ENCODE data around the gene PPP1R37.
A peak's percentile ranks its signal among the peaks of the same experiment; 100 is the strongest.

Gene PPP1R37

DNA sequence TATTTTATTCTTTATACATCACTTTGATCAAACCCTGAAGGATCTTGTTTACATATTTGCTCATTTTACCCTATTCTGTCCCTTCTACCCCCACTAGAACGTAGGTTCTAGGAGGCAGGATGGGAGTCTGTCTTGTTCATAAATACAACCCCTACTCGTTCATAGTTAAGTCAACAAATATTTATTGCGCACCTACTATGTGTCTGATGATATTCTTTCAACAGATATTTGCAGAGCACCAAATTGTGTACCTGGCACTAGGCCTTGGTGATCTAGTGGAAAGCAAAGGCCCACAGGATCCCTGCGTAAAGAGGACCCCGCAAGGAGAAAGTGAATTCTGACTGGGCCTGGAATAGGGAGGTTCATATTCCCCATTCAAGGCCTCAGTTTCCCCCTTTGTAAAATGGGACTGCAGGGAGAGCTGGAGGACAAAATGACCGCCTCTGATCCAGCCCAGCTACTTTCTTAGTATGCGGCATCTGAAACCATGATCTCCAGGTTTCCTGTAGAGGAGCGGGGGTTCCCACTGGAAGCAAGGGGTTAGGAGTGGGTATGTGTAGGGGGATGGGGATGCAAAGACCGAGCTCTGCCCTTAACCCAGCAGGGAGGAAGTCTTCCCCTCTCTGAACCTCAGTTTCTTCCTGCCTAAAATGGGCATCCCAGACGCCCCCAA lies 14.5 kb upstream of the PPP1R37 start:
- peak overlapping the region; percentile 91 for H3K27ac ChIP-seq
- no peak for TF ChIP-seq ZFX (IDR thresholded peaks at IDR 0.05)
- TF ChIP-seq, protein P1, sequence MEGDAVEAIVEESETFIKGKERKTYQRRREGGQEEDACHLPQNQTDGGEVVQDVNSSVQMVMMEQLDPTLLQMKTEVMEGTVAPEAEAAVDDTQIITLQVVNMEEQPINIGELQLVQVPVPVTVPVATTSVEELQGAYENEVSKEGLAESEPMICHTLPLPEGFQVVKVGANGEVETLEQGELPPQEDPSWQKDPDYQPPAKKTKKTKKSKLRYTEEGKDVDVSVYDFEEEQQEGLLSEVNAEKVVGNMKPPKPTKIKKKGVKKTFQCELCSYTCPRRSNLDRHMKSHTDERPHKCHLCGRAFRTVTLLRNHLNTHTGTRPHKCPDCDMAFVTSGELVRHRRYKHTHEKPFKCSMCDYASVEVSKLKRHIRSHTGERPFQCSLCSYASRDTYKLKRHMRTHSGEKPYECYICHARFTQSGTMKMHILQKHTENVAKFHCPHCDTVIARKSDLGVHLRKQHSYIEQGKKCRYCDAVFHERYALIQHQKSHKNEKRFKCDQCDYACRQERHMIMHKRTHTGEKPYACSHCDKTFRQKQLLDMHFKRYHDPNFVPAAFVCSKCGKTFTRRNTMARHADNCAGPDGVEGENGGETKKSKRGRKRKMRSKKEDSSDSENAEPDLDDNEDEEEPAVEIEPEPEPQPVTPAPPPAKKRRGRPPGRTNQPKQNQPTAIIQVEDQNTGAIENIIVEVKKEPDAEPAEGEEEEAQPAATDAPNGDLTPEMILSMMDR (conservative IDR thresholded peaks at IDR 0.05) = no peak

DNA sequence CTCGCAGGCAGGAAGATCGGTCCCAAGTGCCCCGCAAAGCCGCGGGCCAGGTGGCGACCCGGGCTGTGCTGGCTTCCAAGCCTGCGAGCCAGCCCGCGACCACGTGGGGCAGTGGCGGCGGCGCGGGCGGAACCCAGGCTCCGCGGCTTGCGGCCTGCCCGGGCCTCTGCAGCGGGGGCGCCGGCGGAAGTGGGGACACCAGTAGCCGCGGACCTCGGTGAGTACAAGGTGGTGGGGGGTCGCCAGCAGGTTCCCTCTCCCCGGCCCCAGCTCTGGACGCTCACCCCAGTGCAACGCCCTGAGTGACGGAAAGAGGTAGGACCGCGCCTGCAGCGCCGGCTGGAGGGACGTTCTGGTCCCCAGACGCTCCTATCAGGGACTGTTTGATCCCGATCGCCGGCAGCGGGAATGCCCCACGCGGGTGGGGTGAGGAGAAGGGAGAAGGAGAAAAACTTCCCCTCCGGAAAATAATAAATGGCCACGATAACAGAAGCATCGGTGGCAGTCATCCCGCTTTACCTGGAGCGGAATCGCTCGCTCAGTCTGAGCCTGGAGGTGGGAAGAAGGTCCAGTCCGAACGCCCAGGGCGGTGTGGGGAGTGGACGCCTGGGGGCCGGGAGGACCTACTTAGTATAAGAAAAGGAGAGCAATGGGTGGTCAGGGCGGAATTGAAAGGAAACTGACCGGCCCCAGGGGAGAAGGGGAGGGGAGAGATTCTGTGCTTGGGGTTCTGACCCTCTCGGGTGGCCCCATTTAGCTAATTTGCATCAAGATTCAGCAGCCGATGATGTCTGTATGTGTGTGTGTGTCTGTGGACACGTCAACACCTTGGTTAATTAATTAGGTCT lies 13.7 kb upstream of the PPP1R37 start, which contains the start of gene GEMIN7:
Gene GEMIN7, plus strand, starts transcription at position 198 of the 848 bp plus-strand sequence. CDS start 10,855 bp downstream, outside the sequence.
- TF ChIP-seq ZFX (IDR thresholded peaks at IDR 0.05) = no peak
- TF ChIP-seq, protein P1 (conservative IDR thresholded peaks at IDR 0.05) = no peak
- peak within 1 kb of the TSS; percentile 91 for H3K27ac ChIP-seq

DNA sequence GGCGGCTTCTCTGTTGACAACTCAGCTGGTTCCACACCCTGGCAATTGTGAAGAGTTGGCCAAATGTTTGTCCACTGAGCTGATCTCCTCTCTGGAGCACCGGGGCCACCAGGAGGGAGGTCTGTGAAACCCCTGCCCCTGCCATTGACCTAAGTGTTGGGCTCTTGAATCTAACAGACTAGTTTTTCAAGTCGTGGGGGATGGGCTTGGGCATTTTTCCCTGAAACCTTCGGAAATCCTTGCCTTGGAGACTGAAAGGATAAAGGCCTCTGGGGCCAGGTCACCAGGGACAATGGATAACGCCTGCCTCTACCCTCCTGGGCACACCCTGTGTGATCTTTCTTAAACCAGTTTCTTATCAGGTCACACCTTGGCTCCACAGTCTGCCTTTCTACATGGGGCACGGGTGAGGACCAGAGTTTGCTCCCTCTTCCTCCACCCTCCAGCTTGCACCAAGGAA lies 13.0 kb upstream of the PPP1R37 start:
- TF ChIP-seq ZFX (IDR thresholded peaks at IDR 0.05) = no peak
- TF ChIP-seq, protein P1 (conservative IDR thresholded peaks at IDR 0.05) = no peak
- peak overlapping the region; percentile 91 for H3K27ac ChIP-seq

DNA sequence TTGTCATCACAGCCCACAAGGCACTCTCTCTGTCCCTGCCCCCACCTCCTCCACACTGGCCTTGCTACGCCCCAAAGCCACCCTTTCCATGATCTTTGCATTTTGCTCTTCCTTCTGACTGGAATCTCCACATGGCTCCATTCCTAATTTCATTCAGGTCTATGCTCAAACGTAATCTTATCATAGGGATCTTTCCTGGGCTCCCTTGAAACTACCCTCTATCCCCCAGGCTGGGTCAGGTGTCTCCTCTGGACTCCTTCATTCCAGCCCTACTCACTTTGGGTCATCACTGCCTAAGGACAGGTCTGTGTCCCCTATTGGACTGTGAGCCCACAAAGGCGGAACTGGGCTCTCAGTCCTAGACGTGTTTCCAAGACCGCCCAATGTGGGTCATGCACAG lies 10.8 kb upstream of the PPP1R37 start:
- no peak overlapping the region for H3K27ac ChIP-seq
- no peak for TF ChIP-seq ZFX (IDR thresholded peaks at IDR 0.05)
- TF ChIP-seq, protein P1 (conservative IDR thresholded peaks at IDR 0.05) = no peak

DNA sequence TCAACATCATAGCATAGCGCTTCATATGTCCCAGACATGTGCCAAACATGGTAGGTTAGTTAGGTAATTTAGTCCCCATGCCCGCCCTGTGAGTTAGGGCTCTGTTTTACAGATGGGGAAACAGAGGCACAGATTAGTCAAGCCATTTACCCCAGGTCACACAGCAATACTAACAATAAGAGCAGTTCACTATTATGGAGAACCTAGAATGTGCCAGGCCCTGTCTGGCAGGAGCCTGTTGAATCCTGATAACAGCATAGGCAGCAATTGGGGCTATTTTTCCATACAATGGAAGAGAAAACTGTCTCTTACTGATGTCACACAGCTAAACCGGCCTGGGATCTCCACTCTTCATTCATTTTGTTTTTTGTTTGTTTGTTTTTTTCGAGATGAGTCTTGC lies 6.5 kb upstream of the PPP1R37 start:
- TF ChIP-seq, protein P1 (conservative IDR thresholded peaks at IDR 0.05) = no peak
- TF ChIP-seq ZFX (IDR thresholded peaks at IDR 0.05) = no peak
- no peak overlapping the region for H3K27ac ChIP-seq

DNA sequence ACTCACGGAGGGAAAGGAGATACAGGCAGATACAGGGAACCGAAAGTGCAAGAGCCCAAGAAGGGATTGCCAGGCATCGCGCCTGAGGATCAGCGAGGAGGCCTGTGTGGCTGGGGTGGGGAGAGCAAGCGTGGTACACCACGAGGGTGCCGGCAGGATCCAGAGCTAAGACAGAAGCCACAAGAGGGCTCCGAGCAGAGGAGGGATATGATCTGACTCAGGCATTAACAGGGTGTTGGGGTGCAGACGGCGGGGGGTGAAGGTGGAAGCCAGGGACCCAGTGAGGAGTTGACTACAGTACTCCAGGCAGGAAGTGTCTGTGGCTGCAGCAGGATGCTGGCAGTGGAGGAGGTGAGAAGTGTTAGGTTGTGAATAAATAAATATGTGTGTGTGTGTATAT lies 5.4 kb upstream of the PPP1R37 start:
- H3K27ac ChIP-seq = no peak overlapping the region
- no peak for TF ChIP-seq ZFX (IDR thresholded peaks at IDR 0.05)
- TF ChIP-seq, protein P1 (conservative IDR thresholded peaks at IDR 0.05) = no peak

DNA sequence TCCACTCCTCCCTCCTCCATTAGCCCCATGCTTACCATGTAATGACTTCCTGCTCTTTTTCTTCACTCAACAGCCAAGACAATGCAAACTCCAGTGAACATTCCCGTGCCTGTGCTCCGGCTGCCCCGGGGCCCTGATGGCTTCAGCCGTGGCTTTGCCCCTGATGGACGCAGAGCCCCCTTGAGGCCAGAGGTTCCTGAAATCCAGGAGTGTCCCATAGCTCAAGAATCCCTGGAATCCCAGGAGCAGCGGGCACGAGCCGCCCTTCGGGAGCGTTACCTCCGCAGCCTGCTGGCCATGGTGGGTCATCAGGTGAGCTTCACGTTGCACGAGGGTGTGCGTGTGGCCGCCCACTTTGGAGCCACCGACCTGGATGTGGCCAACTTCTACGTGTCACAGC lies 2.9 kb upstream of the PPP1R37 start:
- H3K27ac ChIP-seq = peak overlapping the region; percentile 83; the same call in 1 of the 2 replicates

More for the DNA sequence above, 2.9 kb upstream of the PPP1R37 start:
- TF ChIP-seq, protein P1 (conservative IDR thresholded peaks at IDR 0.05) = no peak
- no peak for TF ChIP-seq ZFX (IDR thresholded peaks at IDR 0.05)

Measured in C4-2B (cell line).